Measurements from ENCODE around the gene SLC25A18.

DNA sequence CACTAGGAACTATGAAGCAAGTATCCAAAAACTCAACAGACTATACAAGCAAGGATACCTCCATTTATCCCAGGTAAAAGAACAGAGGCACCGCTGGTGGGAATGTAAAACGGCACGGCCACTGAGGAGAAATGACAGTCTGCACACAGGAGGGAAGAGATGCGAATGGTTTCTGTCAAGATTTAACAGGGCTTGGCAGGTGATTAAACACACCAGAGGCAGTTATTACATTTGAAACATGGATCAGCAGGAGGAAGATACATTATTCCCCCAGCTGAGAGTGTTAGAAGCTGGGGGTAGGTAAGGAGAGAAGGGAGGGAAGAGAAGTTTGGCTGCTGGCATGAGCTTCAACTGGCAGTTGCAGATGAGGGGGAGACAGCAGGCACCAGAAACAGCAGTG is 35.0 kb downstream of the SLC25A18 start:
- no peak for TF ChIP-seq YY1 (IDR thresholded peaks at IDR 0.05; ENCODE audit: insufficient read depth, insufficient read length)
- TF ChIP-seq SUZ12 (IDR thresholded peaks at IDR 0.05; ENCODE audit: extremely low read depth, insufficient read depth, insufficient read length) = no peak

All from NT2/D1 (cell line).